Hepatocyte (in vitro differentiated cells): ENCODE measurements around the gene SSTR1. TPM values are rescaled to one million over a fixed set of nuclear protein-coding genes. Genes with fewer than 3 reads are reported as not detected.

ENCODE experiments used
- DNase-seq: peaks from one replicate; pipeline ENCODE4 v3.0.0-alpha.2; 2016; ENCODE audit warnings: low spot score
- H2AFZ ChIP-seq: fragments of 200-600 bp; sonication (generic); 2 replicates; pipeline ENCODE4 v1.6.0; 2016; ENCODE audit warnings: antibody characterized with exemption, mild to moderate bottlenecking
- H3K27ac ChIP-seq: fragments of 200-600 bp; sonication (generic); 2 replicates; pipeline ENCODE4 v1.5.1; 2016; ENCODE audit warnings: mild to moderate bottlenecking
- H3K27me3 ChIP-seq: fragments of 200-600 bp; sonication (generic); 2 replicates; pipeline ENCODE4 v1.6.1; 2016
- H3K36me3 ChIP-seq: fragments of 200-600 bp; sonication (generic); replicated peaks from 2 replicates; pipeline ENCODE4 v1.5.1; 2016; ENCODE audit warnings: low read depth; ENCODE audit not compliant: insufficient read depth
- H3K4me1 ChIP-seq: fragments of 200-600 bp; sonication (generic); 2 replicates; pipeline ENCODE4 v1.5.1; 2016; ENCODE audit warnings: mild to moderate bottlenecking, moderate library complexity; ENCODE audit not compliant: insufficient read depth
- H3K4me2 ChIP-seq: fragments of 200-600 bp; sonication (generic); 2 replicates; pipeline ENCODE4 v1.6.0; 2016
- H3K4me3 ChIP-seq: fragments of 200-600 bp; sonication (generic); 2 replicates; pipeline ENCODE4 v1.5.1; 2016; ENCODE audit warnings: mild to moderate bottlenecking
- H3K79me2 ChIP-seq: fragments of 200-600 bp; sonication (generic); 2 replicates; pipeline ENCODE4 v1.6.0; 2017; ENCODE audit warnings: mild to moderate bottlenecking
- H3K9me2 ChIP-seq: fragments of 200-600 bp; sonication (generic); replicated peaks from 2 replicates; pipeline ENCODE4 v1.6.0; 2017; ENCODE audit warnings: mild to moderate bottlenecking; ENCODE audit not compliant: insufficient read depth
- H3K9me3 ChIP-seq: fragments of 200-600 bp; sonication (generic); 2 replicates; pipeline ENCODE4 v1.5.1; 2016; ENCODE audit warnings: low read depth, mild to moderate bottlenecking
- H4K20me1 ChIP-seq: fragments of 200-600 bp; sonication (generic); 2 replicates; pipeline ENCODE4 v1.6.0; 2016; ENCODE audit warnings: mild to moderate bottlenecking; ENCODE audit not compliant: insufficient read depth, poor library complexity, severe bottlenecking
- EZH2 ChIP-seq: fragments of 200-600 bp; sonication (generic); IDR thresholded peaks from 2 replicates; pipeline ENCODE4 v1.6.1; 2016; ENCODE audit warnings: antibody characterized with exemption, mild to moderate bottlenecking, borderline replicate concordance
- EZH2phosphoT487 ChIP-seq: fragments of 200-600 bp; sonication (generic); IDR thresholded peaks from one replicate; pipeline ENCODE4 v1.6.1; 2018; ENCODE audit warnings: antibody characterized with exemption, mild to moderate bottlenecking, low read depth, moderate library complexity; ENCODE audit not compliant: unreplicated experiment, severe bottlenecking
- WGBS: methylation state at CpG from one replicate; pipeline ENCODE4 v1.1.6; 2016; ENCODE audit warnings: low lambda C conversion rate; ENCODE audit errors: missing lambda C conversion rate; 5-methylcytosine and 5-hydroxymethylcytosine counted together
- polyA plus RNA-seq: library from polyadenylated mRNA; unstranded; fragments of >200 nt; fragmentation: Nextera tagmentation; extraction: Ambion mirVana; gene quantifications from 2 replicates; pipeline ENCODE4 v1.2.1, GENCODE V29; 2016
- total RNA-seq: library from RNA; depleted of rRNA; stranded (reverse); fragments of >200 nt; gene quantifications from 2 replicates; pipeline ENCODE4 v1.2.3, GENCODE V29; 2014
- TF ChIP-seq, protein P1 (sequence below): fragments of 200-600 bp; sonication (generic); IDR thresholded peaks from 2 replicates; pipeline ENCODE4 v1.5.1; 2016; ENCODE audit warnings: antibody characterized with exemption, mild to moderate bottlenecking; ENCODE audit not compliant: poor library complexity

SSTR1 gene
- total and polyA plus RNA-seq, 2 experiments from 2014 or later: 6.0 to 7.1 TPM

DNA sequence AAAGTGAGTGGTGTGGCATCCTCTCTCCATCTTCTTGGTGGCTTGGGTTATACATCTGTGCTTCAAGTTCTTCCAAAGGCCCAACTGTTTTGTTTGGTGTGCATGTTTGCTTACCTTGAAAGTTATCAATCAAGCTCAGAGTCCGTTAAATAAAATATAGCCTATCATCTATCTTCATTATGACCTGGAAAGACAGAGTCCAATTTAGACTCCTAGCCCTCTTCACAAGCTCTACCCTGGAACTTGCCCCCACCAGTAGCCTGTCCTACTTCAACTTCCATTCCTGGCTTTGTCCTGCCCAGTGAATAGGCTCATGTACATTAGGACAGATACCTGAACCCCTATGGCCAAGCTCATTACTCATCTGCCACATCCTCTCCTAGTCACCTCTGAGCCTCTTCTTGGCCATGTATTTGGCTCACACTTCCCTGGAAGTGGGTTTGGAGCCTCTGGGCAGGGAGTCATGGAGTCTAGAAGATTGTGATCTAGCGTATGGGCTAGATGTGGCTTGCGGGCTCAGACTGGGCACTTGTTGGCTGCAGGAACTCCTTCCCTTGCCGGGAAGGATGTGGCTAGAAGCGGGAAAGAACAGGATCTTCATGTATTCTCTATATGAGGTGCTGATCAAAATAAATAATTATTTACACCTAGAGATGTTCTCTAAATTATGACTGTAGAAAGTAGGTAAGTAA, 6.4 kb upstream of the SSTR1 start:
- H3K27me3 ChIP-seq: peaks cover 3% of the 10 kb centered on the region
- no peaks in the 10 kb centered on the region for H3K79me2 ChIP-seq
- DNase-seq: no peak
- no peaks in the 10 kb centered on the region for H4K20me1 ChIP-seq
- 92% methylated on average over 5 of the region's 5 CpGs for WGBS
- H2AFZ ChIP-seq: no peak overlapping the region
- H3K9me3 ChIP-seq: no peaks in the 10 kb centered on the region
- no peaks in the 10 kb centered on the region for H3K36me3 ChIP-seq
- H3K4me3 ChIP-seq: no peak overlapping the region
- H3K9me2 ChIP-seq: no peaks in the 10 kb centered on the region
- no peak overlapping the region for H3K4me2 ChIP-seq
- H3K4me1 ChIP-seq: no peaks in the 10 kb centered on the region
- TF ChIP-seq, protein P1, sequence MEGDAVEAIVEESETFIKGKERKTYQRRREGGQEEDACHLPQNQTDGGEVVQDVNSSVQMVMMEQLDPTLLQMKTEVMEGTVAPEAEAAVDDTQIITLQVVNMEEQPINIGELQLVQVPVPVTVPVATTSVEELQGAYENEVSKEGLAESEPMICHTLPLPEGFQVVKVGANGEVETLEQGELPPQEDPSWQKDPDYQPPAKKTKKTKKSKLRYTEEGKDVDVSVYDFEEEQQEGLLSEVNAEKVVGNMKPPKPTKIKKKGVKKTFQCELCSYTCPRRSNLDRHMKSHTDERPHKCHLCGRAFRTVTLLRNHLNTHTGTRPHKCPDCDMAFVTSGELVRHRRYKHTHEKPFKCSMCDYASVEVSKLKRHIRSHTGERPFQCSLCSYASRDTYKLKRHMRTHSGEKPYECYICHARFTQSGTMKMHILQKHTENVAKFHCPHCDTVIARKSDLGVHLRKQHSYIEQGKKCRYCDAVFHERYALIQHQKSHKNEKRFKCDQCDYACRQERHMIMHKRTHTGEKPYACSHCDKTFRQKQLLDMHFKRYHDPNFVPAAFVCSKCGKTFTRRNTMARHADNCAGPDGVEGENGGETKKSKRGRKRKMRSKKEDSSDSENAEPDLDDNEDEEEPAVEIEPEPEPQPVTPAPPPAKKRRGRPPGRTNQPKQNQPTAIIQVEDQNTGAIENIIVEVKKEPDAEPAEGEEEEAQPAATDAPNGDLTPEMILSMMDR: no peak
- no peak for TF ChIP-seq EZH2
- TF ChIP-seq EZH2phosphoT487: no peak
- no peak overlapping the region for H3K27ac ChIP-seq

DNA sequence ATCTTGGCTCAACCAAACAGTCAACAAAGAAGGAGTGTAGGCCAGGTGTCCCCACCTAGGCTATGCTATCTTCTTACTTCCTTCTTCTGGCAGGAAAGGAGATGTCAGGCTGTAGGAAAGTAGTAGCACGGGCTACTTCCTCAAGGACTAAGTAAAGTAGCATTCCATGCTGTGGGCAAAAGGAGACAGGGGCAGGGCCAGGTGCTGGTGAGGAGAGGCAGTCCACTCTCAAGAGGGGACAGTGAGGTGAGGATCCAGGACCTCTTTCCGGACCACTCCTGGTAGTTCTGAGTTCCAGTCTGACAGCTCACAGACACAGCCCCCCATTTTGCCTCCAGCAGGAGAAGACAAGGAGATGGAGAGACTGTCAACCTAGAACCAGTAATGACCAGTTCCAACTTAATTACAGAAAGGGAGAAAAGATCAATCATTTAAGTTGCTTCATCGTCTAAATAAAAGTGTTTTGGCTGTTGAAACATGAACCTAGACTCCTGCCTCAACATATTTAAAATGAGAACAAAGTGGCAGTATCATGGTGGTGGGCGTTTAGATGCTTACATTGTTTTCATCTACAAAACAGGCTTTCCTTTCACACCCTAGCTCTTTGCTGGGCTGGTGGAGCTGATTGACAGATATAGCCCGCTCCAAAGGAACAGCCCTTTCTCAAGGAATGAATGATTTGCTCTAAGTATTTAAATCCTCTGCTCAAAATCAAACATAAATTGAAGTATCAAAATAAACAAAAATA, 5.1 kb upstream of the SSTR1 start:
- Histone ChIP-seq H3K4me2 (no peak overlapping the region), H3K36me3 (no peaks in the 10 kb centered on the region), H2AFZ (no peak overlapping the region), H3K27ac (no peak overlapping the region), H3K9me3 (no peaks in the 10 kb centered on the region), H4K20me1 (no peaks in the 10 kb centered on the region), H3K79me2 (no peaks in the 10 kb centered on the region), H3K27me3 (peaks cover 9% of the 10 kb centered on the region), H3K9me2 (no peaks in the 10 kb centered on the region), H3K4me3 (no peak overlapping the region), H3K4me1 (no peaks in the 10 kb centered on the region)
- 68% methylated on average over 5 of the region's 5 CpGs for WGBS
- TF ChIP-seq, protein P1: no peak
- TF ChIP-seq EZH2phosphoT487 (no peak), EZH2 (no peak)
- DNase-seq: no peak

DNA sequence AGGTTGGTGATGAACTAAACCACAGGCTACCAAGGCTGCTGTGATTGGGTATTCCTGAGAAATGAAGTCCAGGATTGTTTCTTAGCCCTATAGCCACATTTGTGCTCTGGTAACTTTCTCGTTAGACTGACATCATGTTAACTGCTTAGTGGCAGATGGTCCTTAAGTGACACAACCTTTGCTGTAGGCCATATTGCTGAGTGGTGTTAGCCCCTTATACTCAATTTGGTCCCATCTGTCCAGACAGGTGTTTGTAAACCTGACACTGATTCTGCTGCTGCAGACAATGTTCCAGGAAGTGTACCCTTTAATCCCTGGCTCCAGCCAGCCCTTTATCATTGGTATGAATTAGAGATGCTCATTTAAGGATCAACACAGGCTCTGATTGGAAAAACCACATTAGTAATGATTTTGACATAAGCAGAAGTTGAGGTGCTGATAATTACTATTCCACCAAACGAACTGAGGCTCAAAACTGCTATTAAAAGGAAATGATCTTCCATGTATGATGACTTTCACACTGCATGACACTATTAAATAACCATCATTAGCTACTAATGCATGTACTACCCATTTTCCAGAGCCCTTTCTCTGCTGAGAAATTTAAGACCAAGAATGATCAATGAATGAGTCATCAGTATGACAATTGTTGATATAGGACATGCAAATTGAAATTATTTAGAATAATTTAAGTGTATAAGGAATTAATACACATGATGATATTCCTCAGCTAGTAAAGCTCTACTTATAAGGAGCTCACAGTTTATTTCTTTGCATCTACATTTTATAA, 3.6 kb upstream of the SSTR1 start:
- Histone ChIP-seq H2AFZ (no peak overlapping the region), H3K9me3 (no peaks in the 10 kb centered on the region), H3K4me1 (peaks cover 10% of the 10 kb centered on the region), H3K4me2 (no peak overlapping the region), H3K79me2 (no peaks in the 10 kb centered on the region), H3K27me3 (peaks cover 17% of the 10 kb centered on the region), H3K9me2 (no peaks in the 10 kb centered on the region), H3K27ac (no peak overlapping the region), H3K36me3 (no peaks in the 10 kb centered on the region), H3K4me3 (no peak overlapping the region), H4K20me1 (no peaks in the 10 kb centered on the region)
- DNase-seq: no peak
- 61% methylated on average over 2 of the region's 2 CpGs for WGBS
- TF ChIP-seq, protein P1: no peak
- TF ChIP-seq EZH2phosphoT487 (no peak), EZH2 (no peak)
